ENCODE data around the gene ARGLU1. TPM values are rescaled to one million over a fixed set of nuclear protein-coding genes. Genes with fewer than 3 reads are reported as not detected.

The ARGLU1 gene
- total RNA-seq, 1 experiment from 2014 or later: 96.9 TPM

- Mint-ChIP-seq H3K9me3 (no peaks in the 10 kb centered on the region), H3K4me1 (peaks cover 51 to 55% of the 10 kb centered on the region in 2 experiments), H3K4me3 (no peak overlapping the region; a peak in 1 of 5 replicates), H3K27me3 (ENCODE audit: low read depth) (no peaks in the 10 kb centered on the region), H3K36me3 (ENCODE audit: insufficient read depth in 1 of 3, low read depth in 3 of 3) (peaks cover 21 to 35% (median 29%) of the 10 kb centered on the region in 3 experiments), H3K27ac (peak overlapping the region in 2 of 3 experiments; percentile 36 to 91; a peak in 3 of 7 replicates)
- H4K91ac ChIP-seq (ENCODE audit: insufficient read length, low read depth, low read length): no peak overlapping the region
- no peak overlapping the region for H3K56ac ChIP-seq (ENCODE audit: insufficient read length, low read depth, low read length)
- no peak overlapping the region for H2AK5ac ChIP-seq (ENCODE audit: insufficient read length, low read length)
- H3K9ac ChIP-seq (ENCODE audit: extremely low read depth, insufficient read length, low read length): no peak overlapping the region
- no peak overlapping the region for H3K14ac ChIP-seq (ENCODE audit: insufficient read depth, low read length)
- no peak overlapping the region for H4K8ac ChIP-seq (replicated peaks; ENCODE audit: insufficient read length, low read depth, low read length)
- no peaks in the 10 kb centered on the region for H4K20me1 ChIP-seq (ENCODE audit: control insufficient read depth, insufficient read depth, insufficient read length)
- H3K23me2 ChIP-seq (ENCODE audit: insufficient read length, low read depth, low read length, poor library complexity, severe bottlenecking): peaks cover 11% of the 10 kb centered on the region
- H3K79me2 ChIP-seq (ENCODE audit: insufficient read depth, low read length): peaks cover 77% of the 10 kb centered on the region
- no peak overlapping the region for H2BK5ac ChIP-seq (ENCODE audit: insufficient read length, low read length)
- no peak for TF ChIP-seq CTCF (conservative IDR thresholded peaks at IDR 0.05)
- no peak overlapping the region for H3K4me2 ChIP-seq (ENCODE audit: insufficient read depth, insufficient read length, low read length)
- H3K79me1 ChIP-seq (ENCODE audit: insufficient read depth, low read depth, low read length, poor library complexity, severe bottlenecking): peaks cover 3% of the 10 kb centered on the region
- no peak for DNase-seq
- H3T11ph ChIP-seq (ENCODE audit: low read length): no peak overlapping the region
- H2BK15ac ChIP-seq (ENCODE audit: low read depth, low read length): no peak overlapping the region
- H2BK120ac ChIP-seq (ENCODE audit: low read depth, low read length, poor library complexity, severe bottlenecking): no peak overlapping the region
- WGBS (ENCODE audit: extremely low coverage, insufficient read length, low lambda C conversion rate): no CpG with 5 or more reads among the region's 1 CpG
- H4K5ac ChIP-seq (ENCODE audit: insufficient read length, low read depth, low read length): no peak overlapping the region
- H2BK20ac ChIP-seq (ENCODE audit: low read depth, low read length, poor library complexity, severe bottlenecking): no peak overlapping the region
- H2AFZ ChIP-seq (ENCODE audit: low read length): no peak overlapping the region
- no peak overlapping the region for H3K23ac ChIP-seq (ENCODE audit: insufficient read length, low read depth, low read length)
- no peak overlapping the region for H3K27ac ChIP-seq (ENCODE audit: insufficient read length, low read depth, low read length)
- H3K9me3 ChIP-seq (ENCODE audit: control insufficient read depth, low read depth, low read length): no peaks in the 10 kb centered on the region
- no peaks in the 10 kb centered on the region for H3K27me3 ChIP-seq (ENCODE audit: insufficient read depth, low read length)
- H3K4ac ChIP-seq (ENCODE audit: low read depth, low read length): no peak overlapping the region
- peaks cover 7% of the 10 kb centered on the region for H3K4me1 ChIP-seq (ENCODE audit: insufficient read depth, low read length)
- H3K18ac ChIP-seq (ENCODE audit: insufficient read length, low read depth, low read length): no peak overlapping the region
- H2BK12ac ChIP-seq (ENCODE audit: insufficient read length, low read depth, low read length): no peak overlapping the region
Measured at GRCh38 chr13:106562301-106562700, 5.6 kb downstream of the ARGLU1 start.
